HFF-Myc (cell line): ENCODE results near the gene KBTBD13.
"Not testable (repeated sequence)": the region's sequence is repeated elsewhere in the genome, so short reads cannot be mapped to it uniquely, and the experiment has no call there.

Experiments
- DNase-seq: peaks from one replicate; pipeline ENCODE4 v3.0.0-alpha.2; 2011; ENCODE audit warnings: low read depth; ENCODE audit errors: extremely low read depth
- H3K4me3 ChIP-seq: replicated peaks from 2 replicates; pipeline ENCODE4 v1.5.1; 2011; ENCODE audit warnings: low read depth, mild to moderate bottlenecking, control low read depth, low read length
- CTCF ChIP-seq: IDR thresholded peaks from 2 replicates; pipeline ENCODE4 v1.5.1; 2012; ENCODE audit warnings: mild to moderate bottlenecking, low read depth, low read length, control low read depth; ENCODE audit errors: missing control alignments

Gene KBTBD13

DNA sequence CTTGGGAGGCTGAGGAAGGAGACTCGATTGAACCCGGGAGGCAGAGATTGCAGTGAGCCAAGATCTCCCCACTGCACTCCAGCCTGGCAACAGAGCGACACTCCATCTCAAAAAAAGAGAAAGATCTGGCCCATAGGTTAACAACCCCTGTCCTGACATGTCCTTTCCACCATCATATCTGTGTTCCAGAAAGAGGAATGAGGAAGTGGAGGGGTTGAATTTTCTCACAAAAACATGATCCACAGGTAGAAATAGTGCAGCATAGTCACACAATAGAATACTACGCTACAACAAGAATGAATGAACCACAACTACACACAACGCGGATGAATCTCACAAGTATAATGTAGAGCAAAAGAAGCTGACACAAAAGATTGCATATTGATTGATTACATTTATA is 36.1 kb upstream of the KBTBD13 start:
- DNase-seq: no peak
- H3K4me3 ChIP-seq: no peak overlapping the region
- no peak for TF ChIP-seq CTCF

- no peak for TF ChIP-seq CTCF
- H3K4me3 ChIP-seq: no peak overlapping the region
- DNase-seq: no peak
These were observed 34.8 kb upstream of the KBTBD13 start for GRCh38 chr15:65041787-65042186.

DNA sequence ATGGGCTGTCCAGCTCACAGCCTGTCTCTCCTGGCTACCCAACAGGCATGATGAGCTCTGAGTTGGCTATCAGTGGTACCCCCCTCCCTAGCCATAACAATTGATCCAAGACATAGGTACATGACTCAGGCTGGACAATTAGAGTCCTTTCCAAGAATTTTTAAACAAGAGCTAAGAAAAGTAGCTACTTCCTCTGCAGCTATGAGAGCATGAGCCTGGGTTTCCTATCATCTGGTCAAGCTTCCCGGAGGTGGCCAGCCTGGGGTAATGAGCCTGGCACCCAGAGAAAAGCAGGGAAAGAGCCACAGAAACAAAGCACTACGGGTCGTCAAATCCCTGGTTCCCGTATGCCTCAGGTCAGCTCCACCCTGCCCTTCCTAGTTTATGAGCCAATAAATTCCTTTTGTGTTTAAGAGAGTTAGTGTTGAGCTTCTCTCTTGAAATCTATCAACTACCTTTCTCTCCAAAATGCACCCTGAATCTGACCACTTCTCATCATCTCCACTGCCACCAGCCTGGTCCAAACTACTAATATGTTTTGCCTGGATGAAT is 33.7 kb upstream of the KBTBD13 start:
- no peak for DNase-seq
- TF ChIP-seq CTCF: no peak
- H3K4me3 ChIP-seq: no peak overlapping the region

DNA sequence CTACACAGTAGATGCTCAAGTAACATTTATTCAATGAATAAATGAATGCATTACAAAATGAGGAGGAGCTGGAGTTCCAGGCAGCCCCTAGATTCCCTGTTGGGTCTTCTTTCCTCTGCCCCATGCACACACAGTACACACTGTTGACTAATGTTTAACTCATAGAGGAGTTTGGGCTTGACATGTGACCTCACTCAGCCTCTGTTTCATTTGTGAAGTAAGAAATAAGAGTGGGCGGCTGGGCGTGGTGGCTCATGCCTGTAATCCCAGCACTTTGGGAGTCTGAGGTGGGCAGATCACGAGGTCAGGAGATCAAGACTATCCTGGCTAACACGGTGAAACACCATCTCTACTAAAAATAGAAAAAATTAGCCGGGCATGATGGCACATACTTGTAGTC is 32.3 kb upstream of the KBTBD13 start:
- not testable (repeated sequence) for DNase-seq, H3K4me3 ChIP-seq

GRCh38 chr15:65044724-65045481 is 31.6 kb upstream of the KBTBD13 start, which contains the start of gene SLC51B:
TSS of gene SLC51B (plus strand) at chr15:65045387. CDS start at chr15:65050005, 4,618 bp downstream.
- no peak for DNase-seq
- H3K4me3 ChIP-seq: no peak within 1 kb of the TSS
- TF ChIP-seq CTCF: no peak

DNA sequence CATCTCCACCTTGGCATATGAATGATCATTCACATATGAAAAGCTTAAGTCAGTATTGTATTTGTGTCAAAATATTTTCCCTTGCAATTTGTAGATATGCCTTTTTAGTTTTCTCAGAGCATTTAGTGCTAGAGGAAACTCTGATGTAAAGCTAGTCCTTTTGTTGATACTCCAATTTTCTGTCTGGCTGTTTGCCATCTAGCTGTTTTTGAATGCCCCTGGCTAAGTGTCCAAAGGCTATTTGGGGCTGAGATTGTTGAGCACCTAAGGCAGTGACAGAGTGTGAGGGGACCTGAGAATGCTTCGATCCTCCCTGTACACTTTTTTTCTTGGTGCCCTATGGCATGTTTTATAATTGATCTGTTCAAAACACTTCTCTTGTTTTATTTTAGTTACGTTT is 28.3 kb upstream of the KBTBD13 start:
- H3K4me3 ChIP-seq: no peak overlapping the region
- no peak for TF ChIP-seq CTCF
- no peak for DNase-seq

DNA sequence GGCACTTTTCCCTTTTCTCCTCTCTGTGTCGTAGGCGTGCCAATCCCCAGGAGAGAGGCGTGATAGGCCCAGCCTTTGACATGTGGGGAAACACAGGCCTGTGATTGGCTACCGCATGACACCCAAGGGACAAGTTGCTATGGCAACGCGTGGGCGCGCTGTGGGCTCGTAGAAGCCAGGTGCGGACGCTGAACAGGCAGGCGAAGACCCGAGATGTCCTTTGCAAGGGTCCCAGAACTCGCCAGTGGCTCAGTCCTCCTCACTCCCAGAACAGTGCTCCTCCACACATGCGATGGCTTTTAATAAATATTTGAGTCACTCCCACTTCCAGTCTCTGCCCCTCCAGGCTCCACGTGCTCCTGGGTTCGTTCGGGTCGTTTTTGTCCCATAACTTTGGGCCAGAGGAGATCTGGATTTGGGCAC is 27.1 kb upstream of the KBTBD13 start:
- peak; percentile 93 for DNase-seq
- TF ChIP-seq CTCF: no peak
- H3K4me3 ChIP-seq: peak overlapping the region; percentile 33
